Inflammatory macrophage (primary cell): ENCODE results near the gene TMEM222.
"Not testable (repeated sequence)": the region's sequence is repeated elsewhere in the genome, so short reads cannot be mapped to it uniquely, and the experiment has no call there.

ENCODE experiments used
- DNase-seq, 2 donors: peaks; one replicate each; pipeline ENCODE4 v3.0.0-alpha.2; 2020 to 2022
- total RNA-seq, 18 experiments: gene quantifications; one replicate each; lab custom pipeline; 2026; ENCODE audit warnings: mixed read lengths in 6 of 18, inconsistent platforms in 2 of 18; lab: John Stamatoyannopoulos, UW

TMEM222 gene
- 7.6 to 25.5 (median 14.7) reads per million in 18 experiments for total RNA-seq

DNA sequence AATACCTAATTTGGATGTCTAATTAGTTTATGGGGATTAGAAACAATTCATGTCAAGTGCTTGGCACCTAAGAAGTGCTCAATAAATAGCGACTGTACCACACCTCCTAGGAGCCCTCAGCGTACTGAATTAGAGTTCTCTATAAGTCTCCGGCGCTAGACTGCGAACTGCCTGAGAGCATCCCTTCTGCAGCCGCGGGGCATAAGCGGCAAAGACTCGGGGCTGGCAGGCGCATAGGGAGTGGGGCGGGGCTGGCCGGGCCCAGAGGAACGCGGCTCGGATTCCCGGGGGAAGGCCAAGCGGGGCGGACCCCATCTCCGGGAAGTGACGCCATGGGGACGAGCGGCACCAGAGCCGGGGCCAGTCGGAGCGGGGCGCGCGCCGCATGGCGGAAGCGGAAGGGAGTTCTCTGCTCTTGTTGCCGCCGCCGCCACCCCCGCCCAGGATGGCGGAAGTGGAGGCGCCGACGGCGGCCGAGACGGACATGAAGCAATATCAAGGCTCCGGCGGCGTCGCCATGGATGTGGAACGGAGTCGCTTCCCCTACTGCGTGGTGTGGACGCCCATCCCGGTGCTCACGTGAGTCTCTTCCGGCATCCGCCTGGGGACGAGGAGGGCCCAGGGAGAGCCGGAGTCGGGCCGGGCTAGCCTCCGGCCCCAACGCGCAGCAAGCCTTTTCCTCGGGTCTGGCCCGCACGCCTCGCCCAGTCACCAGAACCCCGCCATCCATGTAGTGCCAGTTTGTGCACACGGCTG lies at the start of gene TMEM222:
Gene TMEM222, plus strand, starts transcription at position 351 of the 756 bp plus-strand sequence. Its CDS starts 35 bp downstream, at position 386.
- peak; percentile 99 for DNase-seq

- no peak for DNase-seq
Observed at GRCh38 chr1:27274204-27274603, 47.8 kb upstream of the TMEM222 start.

DNA sequence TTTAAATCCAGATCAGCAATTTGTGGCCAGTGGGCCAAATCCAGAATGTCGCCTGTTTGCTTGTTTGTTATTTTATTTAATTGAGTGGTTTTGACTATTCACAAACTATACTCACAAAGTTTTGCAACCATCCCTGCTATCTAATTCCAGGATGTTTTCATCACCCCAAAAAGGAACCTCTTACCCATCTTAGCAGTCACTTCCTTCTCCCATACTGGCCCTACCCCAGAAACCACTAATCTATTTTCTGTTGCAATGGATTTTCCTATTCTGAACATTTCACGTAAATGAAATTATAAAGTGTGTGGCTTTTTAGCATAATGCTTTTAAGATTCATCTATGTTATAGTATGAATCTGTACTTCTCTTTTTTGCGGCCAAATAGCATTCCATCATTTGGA lies 46.3 kb upstream of the TMEM222 start:
- peak; percentile 56 to 80 for DNase-seq

- peak; percentile 86 to 90 for DNase-seq
Observed at GRCh38 chr1:27284425-27285273, 37.3 kb upstream of the TMEM222 start.

GRCh38 chr1:27285274-27285660 lies 36.7 kb upstream of the TMEM222 start:
- DNase-seq: no peak

DNA sequence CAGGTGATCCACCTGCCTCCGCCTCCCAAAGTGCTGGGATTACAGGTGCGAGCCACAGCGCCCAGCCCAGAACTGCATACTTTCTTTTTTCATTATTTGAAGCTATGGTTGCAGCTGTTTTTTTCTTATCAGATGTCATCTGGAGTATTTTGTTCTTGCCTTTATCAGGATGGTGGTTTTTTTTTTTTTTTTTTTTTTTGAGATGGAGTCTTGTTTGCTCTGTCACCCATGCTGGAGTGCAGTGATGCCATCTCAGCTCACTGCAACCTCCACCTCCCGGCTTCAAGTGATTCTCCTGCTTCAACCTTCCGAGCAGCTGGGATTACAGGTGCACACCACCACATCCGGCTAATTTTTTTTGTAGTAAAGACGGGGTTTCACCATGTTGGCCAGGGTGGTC lies 36.1 kb upstream of the TMEM222 start:
- DNase-seq: not testable (repeated sequence)

GRCh38 chr1:27289125-27289524 lies 32.8 kb upstream of the TMEM222 start:
- DNase-seq: not testable (repeated sequence)

DNA sequence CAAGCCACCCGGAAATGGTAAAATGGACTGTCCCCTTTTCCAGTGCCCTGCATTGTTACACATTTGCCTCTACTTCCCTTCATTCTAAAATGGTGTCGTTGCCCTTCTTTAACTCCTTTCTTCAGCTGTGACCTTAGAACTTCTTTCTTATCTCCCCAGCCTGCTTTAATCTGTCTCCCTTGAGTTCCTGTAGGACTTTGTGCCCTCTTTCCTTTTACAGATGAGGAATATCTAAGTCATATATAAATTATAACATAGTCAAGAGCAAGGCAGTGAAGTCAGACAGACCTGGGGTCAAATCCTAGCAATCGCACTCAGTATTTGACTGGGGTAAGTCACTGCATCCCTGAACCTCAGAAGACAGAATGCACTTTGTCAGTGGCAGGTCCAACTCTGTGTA lies 31.4 kb upstream of the TMEM222 start:
- no peak for DNase-seq

- DNase-seq: no peak
Observed at GRCh38 chr1:27292106-27292505, 29.9 kb upstream of the TMEM222 start.

GRCh38 chr1:27293915-27294314 lies 28.0 kb upstream of the TMEM222 start:
- DNase-seq: no peak

GRCh38 chr1:27296773-27297291 lies 25.1 kb upstream of the TMEM222 start:
- DNase-seq: peak; percentile 50 to 61

- peak in 1 of 2 donors; percentile 6 for DNase-seq
Observed at GRCh38 chr1:27297903-27298302, 24.1 kb upstream of the TMEM222 start.

DNA sequence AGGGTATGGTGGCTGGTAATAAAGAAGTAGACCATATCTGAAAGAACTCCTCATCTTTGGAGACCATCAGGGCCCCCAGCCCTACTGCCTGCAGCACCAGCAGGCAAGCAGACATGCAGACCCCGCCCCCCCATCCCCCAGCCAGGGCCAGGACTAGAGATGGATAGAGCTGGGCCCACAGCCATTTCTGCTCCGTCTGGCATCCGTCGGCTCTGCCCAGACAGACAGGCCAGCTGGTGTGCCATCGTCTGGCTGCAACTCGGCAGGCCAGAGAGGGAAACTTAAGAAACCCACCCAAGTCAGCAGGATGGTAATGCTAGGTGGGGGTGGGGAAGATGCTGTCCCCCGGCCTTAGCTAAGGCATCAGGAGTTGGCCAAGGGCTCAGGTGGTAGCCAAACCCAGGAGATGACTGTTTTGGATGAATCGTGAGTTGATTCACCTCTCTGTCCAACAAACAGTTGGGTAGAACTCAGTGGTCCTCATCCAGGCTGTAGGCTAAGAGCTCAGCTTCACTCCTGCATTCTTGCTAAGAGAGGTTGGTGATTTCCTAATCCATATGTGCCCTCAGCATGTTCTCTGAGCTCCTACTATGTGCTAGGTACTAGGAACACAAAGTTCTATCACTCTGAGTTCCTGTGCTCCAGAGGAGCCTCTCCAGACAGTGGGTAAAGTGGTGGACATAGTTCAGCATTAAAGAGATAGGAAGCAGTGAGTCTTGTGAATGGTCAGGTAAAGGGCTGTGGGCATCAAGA lies 23.2 kb upstream of the TMEM222 start:
- DNase-seq: no peak

DNA sequence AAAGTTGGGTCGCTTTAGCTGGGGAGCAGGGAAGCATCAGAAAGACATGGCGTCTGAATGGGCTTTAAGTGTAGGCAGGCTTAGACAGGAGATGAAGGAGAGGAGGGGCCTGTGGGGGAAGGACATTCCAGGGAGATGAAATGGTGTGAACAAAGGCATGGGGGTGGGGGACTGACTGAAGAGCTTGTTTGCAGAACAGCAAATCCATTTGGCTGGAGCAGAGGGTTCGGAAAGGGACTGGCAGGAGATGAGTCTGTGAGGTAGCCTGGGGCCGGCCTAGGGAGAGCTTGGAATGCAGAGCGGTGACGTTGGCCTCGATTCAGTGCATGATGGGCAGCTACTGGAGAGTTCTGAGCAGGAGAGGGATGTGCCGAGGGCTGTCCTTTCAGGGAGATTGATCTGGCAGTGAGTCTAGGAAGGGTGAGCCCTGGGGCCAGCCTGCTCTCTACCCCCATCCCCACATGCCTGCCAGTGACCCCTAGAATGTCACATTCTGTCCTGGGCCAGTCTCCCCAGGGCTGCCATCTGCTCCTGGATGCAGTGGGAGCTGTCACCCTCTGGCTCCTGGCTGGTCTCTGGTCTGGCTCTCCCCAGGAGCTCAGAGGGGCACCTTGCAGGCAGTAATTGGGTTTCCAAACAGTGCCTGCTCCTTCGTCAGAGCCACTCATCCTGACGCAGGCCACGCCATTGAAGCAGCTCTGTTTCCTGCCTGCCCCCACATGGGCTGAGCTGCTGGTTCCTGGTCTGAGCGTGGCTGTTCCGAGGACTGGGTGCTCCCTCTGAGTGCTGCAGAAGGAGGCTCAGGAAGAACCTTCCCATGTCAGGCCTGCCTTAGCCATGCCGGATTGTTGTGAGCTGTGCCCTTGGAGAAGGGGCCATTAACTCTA lies 22.3 kb upstream of the TMEM222 start:
- peak in 1 of 2 donors; percentile 71 for DNase-seq

DNA sequence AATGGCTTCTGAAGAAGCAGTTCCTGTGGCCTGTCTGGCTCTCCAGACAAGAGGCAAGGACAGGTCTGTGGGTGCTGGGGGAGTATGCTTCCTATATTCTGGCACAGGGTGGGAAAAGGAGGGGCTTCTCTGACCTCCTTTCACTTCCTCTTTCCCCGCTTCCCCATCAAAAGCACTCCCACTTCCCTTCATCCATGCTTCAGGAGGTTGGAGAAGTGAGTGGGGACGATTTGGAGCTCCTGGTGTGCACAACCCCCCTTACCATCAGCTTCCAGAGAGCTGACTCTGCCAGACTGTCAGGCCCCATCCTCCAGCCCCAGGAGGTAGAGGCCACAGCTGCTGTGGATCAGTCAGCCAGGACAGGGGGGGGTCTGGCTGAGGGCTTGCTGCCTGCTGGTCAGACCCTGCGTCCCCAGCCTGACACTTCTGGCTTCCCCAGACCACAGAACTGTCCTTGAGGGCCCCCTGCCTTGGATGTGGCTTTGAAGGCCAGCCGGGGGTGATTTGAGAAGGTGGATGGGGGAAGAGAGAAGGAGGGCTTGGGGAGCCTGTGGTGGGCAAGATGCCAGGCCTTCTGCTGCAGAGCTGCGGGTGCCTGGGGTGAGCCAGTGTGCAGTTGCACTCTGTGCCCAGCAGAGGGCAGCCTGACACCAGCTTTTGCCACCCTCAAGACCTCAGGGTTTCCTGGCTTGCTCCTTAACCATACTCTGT lies 21.5 kb upstream of the TMEM222 start:
- peak; percentile 88 to 90 for DNase-seq

DNA sequence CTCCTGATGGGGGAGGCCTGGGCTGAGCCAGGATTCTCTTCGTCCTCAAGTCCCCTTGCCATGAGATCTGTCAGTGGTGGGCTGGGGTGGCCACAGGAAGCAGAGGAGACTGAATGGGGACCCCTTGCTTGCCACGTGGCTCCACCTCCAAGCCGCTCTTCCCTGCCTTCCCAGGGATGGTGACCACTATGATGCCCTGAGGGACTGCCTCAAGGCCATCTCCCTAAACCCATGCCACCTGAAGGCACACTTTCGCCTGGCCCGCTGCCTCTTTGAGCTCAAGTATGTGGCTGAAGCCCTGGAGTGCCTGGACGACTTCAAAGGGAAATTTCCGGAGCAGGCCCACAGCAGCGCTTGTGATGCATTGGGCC lies 20.9 kb upstream of the TMEM222 start:
- DNase-seq: no peak

DNA sequence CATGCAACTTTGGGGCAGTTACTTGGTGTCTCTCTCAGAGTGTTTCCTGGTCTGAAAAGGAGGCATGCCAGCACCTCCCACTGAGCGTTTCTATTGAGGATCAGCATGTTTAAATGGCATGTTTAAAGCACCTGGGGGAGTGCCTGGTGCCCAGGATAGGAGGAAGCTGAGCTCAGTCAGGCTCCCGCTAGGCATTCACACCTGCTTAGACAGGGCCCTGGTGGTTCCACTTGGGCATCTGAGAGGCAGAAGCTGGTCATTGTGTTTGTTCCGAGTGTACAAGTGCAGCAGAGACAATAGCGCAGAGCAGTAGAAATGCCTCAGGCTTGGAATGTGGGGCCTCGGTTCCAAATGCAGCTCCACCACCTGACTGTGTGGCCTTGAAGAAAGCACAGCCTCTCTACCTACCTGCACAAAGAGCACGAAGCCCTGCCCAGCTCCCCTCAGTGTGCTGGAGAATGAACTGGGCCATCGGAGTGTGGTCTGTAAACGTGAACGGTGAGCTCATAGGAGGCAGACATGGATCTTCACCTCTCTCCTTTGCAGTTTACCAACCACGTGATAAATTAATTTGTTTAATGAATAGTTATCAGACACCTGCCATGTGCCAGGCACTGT lies 20.3 kb upstream of the TMEM222 start:
- DNase-seq: no peak

DNA sequence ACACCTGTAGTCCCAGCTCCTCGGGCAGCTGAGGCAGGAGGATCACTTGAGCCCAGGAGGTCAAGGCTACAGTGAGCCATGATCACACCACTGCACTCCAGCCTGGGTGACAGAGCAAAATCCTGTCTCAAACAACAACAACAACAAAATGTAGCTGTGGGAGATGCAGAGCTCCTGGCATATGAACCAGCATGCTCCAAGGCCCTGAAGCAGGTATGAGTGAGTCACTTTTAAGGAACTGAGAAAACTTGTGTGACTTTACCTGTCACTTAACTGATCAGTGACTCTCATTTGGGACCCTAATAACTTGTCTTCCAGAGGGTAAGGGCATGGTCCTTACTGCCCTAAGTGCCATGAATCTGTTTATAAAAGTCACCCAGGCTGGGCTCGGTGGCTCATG lies 19.4 kb upstream of the TMEM222 start:
- no peak for DNase-seq

- no peak for DNase-seq
Observed at GRCh38 chr1:27303509-27303908, 18.5 kb upstream of the TMEM222 start.

DNA sequence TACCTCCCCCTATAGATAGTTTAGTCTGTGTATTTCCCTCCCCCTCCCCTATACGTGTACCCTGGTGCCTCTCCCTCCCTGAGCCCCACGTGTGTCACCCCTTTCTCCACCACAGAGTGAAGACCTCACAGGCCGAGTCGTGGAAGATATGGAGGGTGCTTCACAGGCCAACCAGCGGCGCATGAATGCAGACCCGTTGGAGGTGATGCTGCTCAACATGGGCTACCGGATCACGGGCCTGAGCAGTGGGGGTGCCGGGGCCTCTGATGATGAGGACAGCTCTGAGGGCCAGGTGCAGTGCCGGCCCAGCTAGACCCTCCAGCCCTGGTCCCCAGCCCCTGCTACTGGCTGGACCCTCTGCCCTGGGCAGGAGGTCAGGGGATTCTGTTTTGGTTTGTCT lies 15.9 kb upstream of the TMEM222 start:
- no peak for DNase-seq
